HEK293 (cell line): ENCODE results near the gene PPARA.

Experiments
- CTCF ChIA-PET: fragments of 350-600 bp; formaldehyde crosslinking; extraction: SDS; loops from one replicate; lab custom pipeline; 2021; ENCODE audit warnings: antibody characterized with exemption; lab: Yijun Ruan, JAX
- POLR2A ChIA-PET: fragments of 300-600 bp; formaldehyde crosslinking; extraction: SDS; loops from one replicate; lab custom pipeline; 2020; ENCODE audit warnings: antibody characterized with exemption, inconsistent platforms; lab: Yijun Ruan, JAX
- H3K27ac ChIP-seq: fragments of 200-500 bp; sonication (Bioruptor generic); 2 replicates; pipeline ENCODE4 v1.5.1; 2014; ENCODE audit warnings: low read depth, low read length, control low read depth, inconsistent platforms; ENCODE audit errors: extremely low read depth
- H3K36me3 ChIP-seq, 2 experiments: fragments of 200-500 bp in 1 of 2; sonication (Bioruptor generic) in 1 of 2; 1 replicate in 1 of 2; 2 replicates in 1 of 2; pipeline ENCODE4 v1.5.1; 2014 to 2017; ENCODE audit warnings: inconsistent platforms in 2 of 2, low read length in 2 of 2; ENCODE audit not compliant: control insufficient read depth in 2 of 2, insufficient read depth in 1 of 2
- H3K4me1 ChIP-seq: fragments of 200-500 bp; sonication (Bioruptor generic); 2 replicates; pipeline ENCODE4 v1.5.1; 2014; ENCODE audit warnings: mild to moderate bottlenecking, low read length, inconsistent platforms; ENCODE audit not compliant: control insufficient read depth, insufficient read depth
- H3K4me3 ChIP-seq: 2 replicates; pipeline ENCODE4 v1.5.1; 2011; ENCODE audit warnings: low read depth, mild to moderate bottlenecking, control low read depth, low read length, moderate library complexity
- H3K9me3 ChIP-seq: fragments of 200-500 bp; sonication (Bioruptor generic); 2 replicates; pipeline ENCODE4 v1.5.1; 2014; ENCODE audit warnings: low read depth, low read length, inconsistent platforms; ENCODE audit not compliant: control insufficient read depth, insufficient read depth
- GLIS1 ChIP-seq: fragments of 450-650 bp; formaldehyde crosslinking; IDR thresholded peaks from 2 replicates; pipeline ENCODE4 v1.5.1; 2016; ENCODE audit warnings: missing biosample characterization, missing genetic modification characterization
- PATZ1 ChIP-seq: fragments of 450-650 bp; formaldehyde crosslinking; IDR thresholded peaks from 2 replicates; pipeline ENCODE4 v1.5.1; 2016; ENCODE audit warnings: missing biosample characterization, missing genetic modification characterization
- PRDM10 ChIP-seq: fragments of 450-650 bp; formaldehyde crosslinking; IDR thresholded peaks from 2 replicates; pipeline ENCODE4 v1.5.1; 2016; ENCODE audit warnings: missing biosample characterization, missing genetic modification characterization
- PRDM4 ChIP-seq: fragments of 450-650 bp; formaldehyde crosslinking; IDR thresholded peaks from 2 replicates; pipeline ENCODE4 v1.5.1; 2017; ENCODE audit warnings: missing biosample characterization, missing genetic modification characterization
- TRIM28 ChIP-seq: IDR thresholded peaks from 2 replicates; pipeline ENCODE4 v1.6.1; 2011; ENCODE audit warnings: low read length, control low read depth, borderline replicate concordance
- YY1 ChIP-seq: fragments of 450-650 bp; formaldehyde crosslinking; IDR thresholded peaks from 2 replicates; pipeline ENCODE4 v1.5.1; 2018; ENCODE audit warnings: missing biosample characterization, missing genetic modification characterization
- YY2 ChIP-seq: fragments of 450-650 bp; formaldehyde crosslinking; IDR thresholded peaks from 2 replicates; pipeline ENCODE4 v1.5.1; 2016; ENCODE audit warnings: missing biosample characterization, missing genetic modification characterization
- ZFHX2 ChIP-seq: fragments of 450-650 bp; formaldehyde crosslinking; conservative IDR thresholded peaks from 2 replicates; pipeline ENCODE4 v1.5.1; 2016; ENCODE audit warnings: missing biosample characterization, missing genetic modification characterization
- ZFP69B ChIP-seq: fragments of 450-650 bp; formaldehyde crosslinking; IDR thresholded peaks from 2 replicates; pipeline ENCODE4 v1.5.1; 2016; ENCODE audit warnings: missing biosample characterization, missing genetic modification characterization
- ZIC2 ChIP-seq: fragments of 450-650 bp; formaldehyde crosslinking; IDR thresholded peaks from 2 replicates; pipeline ENCODE4 v1.5.1; 2016; ENCODE audit warnings: missing biosample characterization, missing genetic modification characterization
- ZNF18 ChIP-seq: fragments of 450-650 bp; formaldehyde crosslinking; IDR thresholded peaks from 2 replicates; pipeline ENCODE4 v1.5.1; 2016; ENCODE audit warnings: missing biosample characterization, missing genetic modification characterization
- ZNF248 ChIP-seq: fragments of 450-650 bp; formaldehyde crosslinking; IDR thresholded peaks from 2 replicates; pipeline ENCODE4 v1.5.1; 2017; ENCODE audit warnings: missing biosample characterization, missing genetic modification characterization
- ZNF341 ChIP-seq: fragments of 450-650 bp; formaldehyde crosslinking; IDR thresholded peaks from 2 replicates; pipeline ENCODE4; 2016; ENCODE audit warnings: low read depth, missing biosample characterization, missing genetic modification characterization
- ZNF350 ChIP-seq: fragments of 450-650 bp; formaldehyde crosslinking; IDR thresholded peaks from 2 replicates; pipeline ENCODE4 v1.5.0; 2017; ENCODE audit warnings: missing biosample characterization, mild to moderate bottlenecking, missing genetic modification characterization
- ZNF692 ChIP-seq: fragments of 450-650 bp; formaldehyde crosslinking; IDR thresholded peaks from 2 replicates; pipeline ENCODE4 v1.5.1; 2016; ENCODE audit warnings: missing biosample characterization, missing genetic modification characterization
- ZSCAN16 ChIP-seq: fragments of 450-650 bp; formaldehyde crosslinking; IDR thresholded peaks from 2 replicates; pipeline ENCODE4 v1.5.1; 2016; ENCODE audit warnings: missing biosample characterization, missing genetic modification characterization

Gene PPARA

GRCh38 chr22:46104170-46104880, 46.0 kb upstream of the PPARA start:
- no peak overlapping the region for H3K4me3 ChIP-seq
- H3K27ac ChIP-seq = no peak overlapping the region
- TF ChIP-seq ZSCAN16 (no peak), ZFP69B (peak; percentile 89), PRDM10 (tag by site-specific recombination) (0 out of 2 replicates have a peak, but pooled peaks have one; percentile 33), YY1 (tag by site-specific recombination) (peak; percentile 68), ZNF692 (tag by site-specific recombination) (peak; percentile 93), YY2 (tag by site-specific recombination) (peak; percentile 66; the same call in 1 of the 2 replicates), TRIM28 (no peak)
- no peaks in the 10 kb centered on the region for H3K4me1 ChIP-seq
- peaks cover 0 to 24% of the 10 kb centered on the region in 2 experiments; a peak in 2 of 3 replicates for H3K36me3 ChIP-seq
- CTCF ChIA-PET = interaction anchor here (0.6 to 1.3 kb wide), 2 partner anchors 70 to 97 kb away, joined by 3 to 4 read pairs; no protein-coding TSS in a partner anchor
- H3K9me3 ChIP-seq = no peaks in the 10 kb centered on the region
- POLR2A ChIA-PET = no interaction called here

GRCh38 chr22:46104881-46105493, 45.3 kb upstream of the PPARA start:
- TF ChIP-seq ZNF18 (tag by site-specific recombination) = no peak
- TF ChIP-seq ZNF248 (tag by site-specific recombination) = no peak
- peak; percentile 77 for TF ChIP-seq PRDM4 (tag by site-specific recombination)
- TF ChIP-seq PATZ1 (tag by site-specific recombination) = peak; percentile 35; the same call in 1 of the 2 replicates
- TF ChIP-seq ZFHX2 (tag by site-specific recombination) = no peak
- peak; percentile 56 for TF ChIP-seq ZNF341
- TF ChIP-seq ZIC2 (tag by site-specific recombination) = peak; percentile 86
- no peak for TF ChIP-seq ZNF350 (tag by site-specific recombination)
- peak; percentile 94 for TF ChIP-seq GLIS1
- TF ChIP-seq, all 188 proteins: peak for 5
- Histone ChIP-seq H3K4me3 (no peak overlapping the region), H3K36me3 (peaks cover 0 to 17% of the 10 kb centered on the region in 2 experiments; a peak in 2 of 3 replicates), H3K4me1 (no peaks in the 10 kb centered on the region), H3K27ac (peak overlapping the region; percentile 24; the same call in 1 of the 2 replicates), H3K9me3 (no peaks in the 10 kb centered on the region)
- ChIA-PET CTCF (interaction anchor here (0.6 to 1.3 kb wide), 2 partner anchors 71 to 98 kb away, joined by 3 to 4 read pairs; no protein-coding TSS in a partner anchor), POLR2A (no interaction called here)
